Stimulated activated CD8-positive, alpha-beta memory T cell treated with anti-CD3 and anti-CD28 coated beads, Interleukin-7, amount 100 ng/mL, for 1 hour (primary cell): ENCODE results near the gene ZNF625.

Experiments used
- DNase-seq, 2 donors: peaks; one replicate each; pipeline ENCODE4 v3.0.0-alpha.2; 2020; ENCODE audit warnings: low read depth in 2 of 2

Gene ZNF625

DNA sequence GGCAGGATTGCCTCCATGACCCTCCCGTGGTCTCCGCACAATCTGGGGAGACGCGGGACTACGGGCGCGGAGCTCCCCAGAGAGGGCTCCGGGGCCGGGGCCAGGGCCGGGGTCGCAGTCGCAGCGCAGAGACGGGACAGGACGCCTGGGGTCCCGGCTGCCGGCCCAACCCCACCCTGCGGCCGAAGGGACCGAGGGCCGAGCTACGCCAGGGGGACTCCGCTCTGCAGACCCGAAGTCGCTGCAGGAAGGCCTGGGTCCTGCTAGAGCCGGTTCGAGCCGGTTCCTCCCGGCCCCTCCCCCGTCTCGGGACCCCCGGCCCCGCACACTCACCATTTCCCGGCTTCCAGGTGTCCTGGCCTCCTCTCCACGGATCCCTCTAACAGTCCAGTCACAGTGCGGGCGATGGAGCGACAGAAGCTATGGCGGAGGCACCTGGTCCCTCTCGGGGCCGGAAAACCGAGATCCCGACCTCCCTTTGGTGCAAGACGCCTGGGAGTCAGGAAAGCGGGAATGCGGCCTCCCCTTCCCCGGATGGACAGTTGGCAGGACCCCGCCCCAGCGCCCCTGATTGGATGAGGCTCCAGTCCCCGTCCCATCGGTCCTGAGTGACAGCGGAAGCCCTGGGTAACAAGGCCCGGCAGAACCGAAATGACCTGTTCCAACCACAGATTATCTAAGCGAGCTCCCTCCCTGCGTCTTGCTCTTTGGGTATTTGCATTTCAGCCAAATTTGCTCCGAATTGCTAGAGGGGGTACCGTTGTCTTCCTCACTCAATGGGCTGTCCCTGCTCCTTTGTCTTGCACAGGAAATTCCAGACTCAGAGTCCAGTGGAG, at the start of gene ZNF625:
Gene ZNF625, minus strand, starts transcription at position 512 of the 836 bp plus-strand sequence. Its CDS starts 176 bp downstream, at position 336.
- DNase-seq: no peak

DNA sequence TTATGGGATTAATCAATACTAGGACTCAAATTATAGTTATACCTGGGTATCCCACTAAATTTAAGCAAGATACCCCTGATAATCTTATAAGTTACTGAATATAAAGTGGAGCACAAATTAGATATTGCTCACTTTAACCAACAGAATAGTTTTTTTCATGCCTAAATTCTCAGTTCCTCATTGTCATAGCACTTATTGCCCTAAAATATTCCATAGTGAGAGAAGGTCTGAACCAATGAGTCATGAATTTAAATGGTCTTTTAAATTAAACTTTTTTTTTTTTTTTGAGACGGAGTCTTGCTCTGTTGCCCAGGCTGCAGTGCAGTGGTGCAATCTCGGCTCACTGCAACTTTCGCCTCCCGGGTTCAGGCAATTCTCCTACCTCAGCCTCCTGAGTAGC, 48.8 kb upstream of the ZNF625 start:
- no peak for DNase-seq

DNA sequence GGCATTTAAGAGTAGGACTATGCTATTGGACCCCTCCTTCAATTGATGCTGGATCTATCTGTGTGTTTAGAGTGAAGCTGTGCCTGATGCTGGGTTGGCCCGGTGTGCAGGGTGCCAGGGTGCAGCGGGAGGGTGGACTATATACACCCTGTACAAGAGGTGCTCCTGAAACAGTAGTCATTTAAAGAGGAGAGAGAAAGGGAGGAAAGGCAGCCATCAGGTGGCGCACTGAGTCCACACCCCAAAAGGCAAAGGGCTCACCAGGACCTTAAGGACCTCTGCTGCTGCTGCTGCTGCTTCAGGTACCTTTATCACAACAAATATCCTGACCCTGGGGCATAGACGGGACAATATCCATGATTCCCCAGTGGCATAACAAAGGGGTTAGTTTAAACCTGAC, 45.7 kb upstream of the ZNF625 start:
- peak in 1 of 2 donors; percentile 44 for DNase-seq

DNA sequence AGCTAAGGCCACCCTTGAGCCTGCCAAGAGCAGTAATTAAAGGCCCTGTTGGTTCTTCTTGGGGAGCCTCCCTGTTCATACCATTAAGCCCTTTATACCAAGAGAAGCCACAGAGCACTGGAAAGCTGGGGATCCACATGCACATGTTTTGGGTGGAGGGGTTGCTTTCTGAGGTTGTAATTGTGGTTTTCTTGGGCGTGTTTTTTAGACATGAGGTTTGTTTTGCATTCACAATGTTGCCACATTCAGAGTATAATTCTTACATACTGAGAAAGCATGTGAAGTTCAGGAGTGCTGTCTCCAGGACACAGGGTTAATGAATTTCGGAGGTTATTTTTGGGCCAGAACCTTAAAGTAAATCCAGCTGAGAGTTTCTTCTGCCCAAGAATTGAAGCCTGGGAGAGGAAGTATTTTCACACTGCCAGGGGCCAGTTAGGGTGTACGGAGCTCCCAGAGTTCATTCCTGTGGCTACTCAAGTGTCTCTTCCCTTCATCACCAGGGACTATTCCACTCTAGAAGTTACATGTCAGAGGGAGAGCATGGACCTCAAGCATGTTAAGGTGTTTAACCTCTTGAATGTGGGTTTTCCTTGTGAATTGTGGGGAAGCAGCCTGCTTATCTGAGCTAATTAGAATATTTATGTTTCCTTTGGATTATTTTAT, 43.4 kb upstream of the ZNF625 start:
- no peak for DNase-seq

DNA sequence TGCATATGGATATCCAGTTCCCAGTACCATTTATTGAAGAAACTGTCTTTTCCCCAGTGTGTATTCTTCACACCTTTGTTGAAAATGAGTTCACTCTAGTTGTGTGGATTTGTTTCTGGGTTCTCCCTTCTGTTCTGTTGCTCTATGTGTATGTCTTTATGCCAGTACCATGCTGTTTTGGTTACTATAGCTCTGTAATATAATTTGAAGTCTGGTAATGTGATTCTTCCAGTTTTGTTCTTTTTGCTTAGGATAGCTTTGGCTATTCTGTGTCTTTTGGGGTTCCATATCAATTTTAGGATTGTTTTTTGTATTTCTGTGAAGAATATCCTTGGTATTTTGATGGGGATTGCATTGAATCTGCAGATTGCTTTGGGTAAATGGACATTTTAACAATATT, 41.6 kb upstream of the ZNF625 start:
- no peak for DNase-seq

DNA sequence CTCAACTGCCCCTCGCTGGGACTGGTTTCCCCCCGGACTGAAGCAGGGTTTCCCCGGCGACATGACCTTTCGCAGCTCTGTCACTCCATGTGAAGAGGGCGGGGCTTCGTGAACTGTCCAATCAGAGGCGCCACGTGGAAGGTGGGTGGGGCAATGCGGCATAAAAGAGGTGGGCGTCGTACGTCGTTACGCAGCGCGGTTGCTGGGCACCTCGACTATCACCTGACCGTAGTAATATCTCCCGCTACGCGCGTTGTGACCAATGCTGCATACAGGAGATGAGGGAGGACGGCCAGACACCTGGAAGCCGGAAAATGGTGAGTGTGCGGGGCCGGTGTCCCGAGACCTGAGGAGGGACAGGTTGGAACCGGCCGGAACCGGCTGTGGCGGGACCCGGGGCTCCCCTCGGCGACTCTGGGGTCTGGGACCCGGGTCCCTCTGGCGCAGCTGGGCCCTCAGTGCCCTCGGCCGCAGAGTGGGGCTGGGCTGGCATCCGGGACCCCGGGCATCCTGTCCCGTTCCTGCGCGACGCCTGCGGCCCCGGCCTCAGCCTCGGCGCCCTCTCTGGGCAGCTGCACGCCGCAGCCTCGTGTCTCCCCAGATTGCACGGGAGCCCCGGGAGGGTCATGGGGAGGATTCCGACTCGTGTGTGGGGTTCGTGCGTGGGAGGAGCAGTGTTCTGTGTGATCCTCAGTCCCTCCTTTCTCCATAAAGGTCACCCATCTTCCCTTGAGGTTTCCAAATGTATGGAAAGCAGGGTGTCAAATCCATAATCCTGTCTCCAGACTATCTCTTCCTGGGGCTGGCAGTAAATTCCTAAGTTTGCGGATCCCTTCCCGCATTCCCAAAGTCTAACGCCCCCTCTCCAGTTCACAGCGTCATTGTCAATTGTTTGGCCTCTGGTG, 38.5 kb upstream of the ZNF625 start:
- peak; percentile 41 to 55 for DNase-seq

DNA sequence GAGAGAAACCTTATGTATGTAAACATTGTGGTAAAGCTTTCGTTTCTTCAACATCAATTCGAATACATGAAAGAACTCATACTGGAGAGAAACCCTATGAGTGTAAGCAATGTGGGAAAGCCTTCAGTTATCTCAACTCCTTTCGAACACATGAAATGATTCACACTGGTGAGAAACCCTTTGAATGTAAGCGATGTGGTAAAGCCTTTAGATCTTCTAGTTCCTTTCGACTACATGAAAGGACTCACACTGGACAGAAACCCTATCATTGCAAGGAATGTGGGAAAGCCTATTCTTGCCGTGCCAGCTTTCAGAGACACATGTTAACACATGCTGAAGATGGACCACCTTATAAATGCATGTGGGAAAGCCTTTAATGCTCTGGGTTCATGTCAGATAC, 31.1 kb upstream of the ZNF625 start:
- no peak for DNase-seq

DNA sequence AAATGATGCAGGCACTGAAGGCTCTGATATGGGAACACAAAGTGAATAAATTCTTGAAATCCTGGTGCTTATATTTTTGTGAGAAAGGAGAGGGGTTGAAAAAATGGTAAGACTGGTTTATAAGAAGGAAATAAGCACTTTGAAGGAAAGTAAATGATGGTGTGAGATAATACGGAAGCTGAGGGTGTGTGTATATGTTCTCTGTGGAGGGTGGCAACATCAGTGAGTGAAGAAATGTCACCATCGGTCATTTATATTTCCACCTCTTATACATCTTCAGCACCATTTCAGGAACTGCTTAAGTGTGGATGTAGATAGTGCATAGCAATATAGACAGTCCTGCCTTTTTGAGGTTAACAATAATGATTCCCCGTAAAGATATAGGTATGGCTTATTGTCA, 23.8 kb upstream of the ZNF625 start:
- DNase-seq: no peak

DNA sequence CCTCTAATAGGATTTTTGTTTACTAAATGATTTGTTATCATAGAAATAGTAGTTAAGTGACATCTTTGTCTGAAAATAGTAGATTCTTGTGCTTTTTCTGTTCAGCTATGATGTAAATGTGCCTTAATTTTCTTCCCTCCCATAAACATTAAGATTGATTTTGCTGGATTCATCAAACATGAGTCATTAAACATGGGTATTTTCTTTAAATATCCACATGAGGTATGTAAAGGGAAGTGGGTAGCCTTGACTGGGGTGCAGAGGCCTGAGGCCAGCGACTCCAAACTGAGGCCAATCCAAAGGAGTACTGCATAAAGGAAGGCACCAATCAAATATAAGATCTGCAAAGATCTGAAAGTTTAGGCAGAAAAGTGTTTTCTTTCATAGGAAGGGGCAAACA, 10.1 kb upstream of the ZNF625 start:
- DNase-seq: no peak

DNA sequence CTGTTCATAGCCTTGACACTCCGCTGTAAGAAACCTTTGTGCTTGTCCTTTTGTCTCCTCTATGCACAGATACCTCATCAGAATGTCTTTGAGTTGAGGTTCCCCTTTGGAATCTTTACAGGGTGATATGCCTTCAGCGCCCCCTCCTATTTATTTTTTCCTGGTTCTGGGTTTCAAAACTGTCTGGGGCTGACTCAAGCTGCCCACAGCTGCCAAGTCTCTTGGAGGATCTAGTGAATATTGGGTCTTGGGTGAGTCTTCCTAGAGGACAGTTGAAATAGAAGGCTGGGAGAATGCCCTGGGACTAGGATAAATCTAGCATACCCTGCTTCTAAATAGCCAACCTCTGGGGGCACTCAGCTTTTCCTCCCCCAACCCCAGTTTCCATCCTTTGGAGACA, 7.3 kb upstream of the ZNF625 start:
- no peak for DNase-seq

DNA sequence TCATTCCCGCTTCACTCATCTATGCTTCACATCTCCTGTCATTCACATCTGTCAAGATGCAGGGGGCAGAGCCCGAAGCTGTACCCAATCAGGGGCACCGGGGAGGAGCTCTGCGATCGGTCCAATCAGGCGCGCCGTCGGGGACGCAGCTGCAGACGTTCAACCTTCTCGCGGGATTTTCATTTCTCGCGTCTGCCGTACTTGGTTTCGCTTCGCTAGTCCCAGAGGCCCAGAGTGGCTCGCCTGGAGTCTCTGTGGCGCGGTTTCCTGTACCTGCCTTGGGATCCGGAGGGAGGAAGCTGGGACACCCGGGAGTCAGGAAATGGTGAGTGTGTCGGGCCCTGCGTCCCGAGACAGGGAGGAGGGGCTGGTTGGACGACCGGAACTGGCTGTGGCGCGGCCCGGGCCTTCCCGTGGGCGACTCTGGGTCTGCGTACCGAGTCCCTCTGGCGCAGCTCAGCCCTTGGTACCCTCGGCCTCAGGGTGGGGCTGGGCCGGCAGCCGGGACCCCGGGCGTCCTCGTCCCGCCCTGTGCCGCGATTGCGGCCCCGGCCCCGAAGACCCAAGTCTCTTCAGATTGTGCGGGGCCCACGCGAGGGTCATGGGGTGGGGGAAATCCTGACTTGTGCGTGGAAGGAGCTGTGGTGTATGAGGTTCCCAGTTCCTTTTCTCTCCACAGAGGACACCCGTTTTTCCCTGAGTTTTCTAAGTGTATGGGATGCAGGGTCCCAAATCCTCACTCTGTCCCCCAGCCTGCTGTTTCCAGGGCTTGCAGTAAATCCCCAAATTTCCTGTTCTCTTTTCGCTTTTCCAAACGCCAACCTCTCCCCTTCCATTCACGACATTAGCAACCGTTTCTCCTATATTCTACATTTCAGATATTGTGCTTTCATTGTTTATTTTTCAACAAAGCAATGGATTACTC, 6.6 kb upstream of the ZNF625 start, which contains the start of gene ZNF136:
Gene ZNF136, plus strand, starts transcription at position 215 of the 925 bp plus-strand sequence. Its CDS starts 108 bp downstream, at position 323.
- peak; percentile 82 to 85 for DNase-seq

DNA sequence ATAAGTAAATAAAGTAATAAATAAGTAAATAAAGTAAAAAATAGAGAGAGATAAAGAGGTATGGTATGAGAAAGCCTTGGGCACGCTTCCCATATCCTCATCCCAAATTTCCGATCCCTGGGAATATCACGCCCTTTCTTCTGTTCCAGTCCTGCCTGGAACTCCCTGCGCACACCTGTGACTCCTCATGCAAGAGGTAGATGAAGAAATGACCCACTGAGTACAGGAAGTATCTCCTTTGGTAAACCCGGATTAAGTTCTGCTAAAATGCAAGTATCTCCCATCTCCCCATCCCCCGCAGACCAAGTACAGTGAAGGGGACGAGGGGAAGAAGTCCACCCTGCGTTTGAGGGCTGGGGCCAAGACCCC, 6.0 kb upstream of the ZNF625 start:
- no peak for DNase-seq

DNA sequence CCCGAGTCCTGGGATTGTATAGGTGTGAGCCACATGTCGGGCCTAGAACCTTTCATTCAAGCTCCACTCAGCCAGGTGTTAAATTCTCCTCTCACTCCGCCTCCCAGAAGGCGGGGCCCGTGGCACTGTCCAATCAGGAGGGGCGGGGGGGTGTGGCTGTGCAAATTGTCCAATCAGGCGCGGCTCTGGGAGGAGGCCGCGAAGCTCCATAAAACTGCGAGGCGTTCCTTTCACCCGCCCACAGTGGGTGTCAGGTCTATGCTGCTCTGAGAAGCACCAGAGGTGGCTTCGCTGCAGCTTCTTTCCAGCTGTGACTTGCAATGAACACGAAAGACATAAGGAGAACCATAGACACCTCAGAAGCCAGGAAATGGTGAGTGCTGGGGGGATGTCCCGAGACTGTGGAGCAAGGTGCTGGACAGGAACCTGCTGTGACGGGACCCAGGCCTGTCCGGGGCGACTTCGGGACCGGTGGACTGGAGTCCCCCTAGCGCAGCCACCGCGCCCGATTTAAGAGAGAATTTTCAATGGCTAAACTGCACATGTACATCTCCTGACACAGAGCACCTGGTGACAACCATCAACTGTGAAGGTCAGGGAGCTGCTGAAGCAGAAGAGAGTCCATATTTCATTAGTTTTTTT, 3.4 kb upstream of the ZNF625 start:
- no peak for DNase-seq

DNA sequence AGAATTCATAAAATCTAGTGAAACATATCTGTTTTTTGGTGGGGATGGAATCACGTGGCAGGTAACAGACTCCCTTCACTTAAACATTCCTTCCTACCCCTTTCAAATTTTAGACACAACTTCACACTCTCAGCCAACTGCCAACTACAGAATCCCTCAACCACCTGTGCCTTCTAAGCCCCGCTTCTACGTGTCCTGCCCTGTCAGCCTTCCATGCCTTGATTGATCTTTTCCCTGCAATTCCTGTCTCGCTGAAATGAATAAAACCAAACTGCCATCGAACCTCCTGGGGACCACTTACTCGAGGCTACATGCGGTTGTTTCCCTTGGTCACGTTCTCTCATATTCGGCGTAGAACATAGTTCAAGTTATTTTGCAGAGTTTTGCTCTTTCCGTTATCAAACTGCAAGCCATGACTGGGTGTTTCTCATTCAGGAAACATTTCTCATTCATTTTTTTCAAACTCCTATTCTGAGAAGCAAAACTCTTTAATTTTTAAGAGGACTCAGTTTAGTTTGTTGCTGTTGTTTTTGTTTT, 1.1 kb downstream of the ZNF625 start:
- DNase-seq: no peak

DNA sequence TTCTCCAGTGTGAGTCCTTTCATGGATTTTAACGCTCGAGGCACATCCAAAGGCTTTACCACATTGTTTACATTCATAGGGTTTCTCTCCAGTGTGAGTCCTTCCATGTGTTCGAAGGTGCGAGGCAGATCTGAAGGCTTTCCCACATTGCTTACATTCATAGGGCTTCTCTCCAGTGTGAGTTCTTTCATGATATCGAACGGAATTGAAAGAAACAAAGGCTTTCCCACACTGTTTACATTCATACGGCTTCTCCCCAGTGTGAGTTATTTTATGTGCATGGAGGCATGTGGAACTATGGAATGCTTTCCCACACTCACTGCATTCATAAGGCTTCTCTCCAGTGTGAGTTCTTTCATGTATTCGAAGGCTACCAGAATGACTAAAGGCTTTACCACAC, 11.2 kb downstream of the ZNF625 start:
- DNase-seq: no peak

DNA sequence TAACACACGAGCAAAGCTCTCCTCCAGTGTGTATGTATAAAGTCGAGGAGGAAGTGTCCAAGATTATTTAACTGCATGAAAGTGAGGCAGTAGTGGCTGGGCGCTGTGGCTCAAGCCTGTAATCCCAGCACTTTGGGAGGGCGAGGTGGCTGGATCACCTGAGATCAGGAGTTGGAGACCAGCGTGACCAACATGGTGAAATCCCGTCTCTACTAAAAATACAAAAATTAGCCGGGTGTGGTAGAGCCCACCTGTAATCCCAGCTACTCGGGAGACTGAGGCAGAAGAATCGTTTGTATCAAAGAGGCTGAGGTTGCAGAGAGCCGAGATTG, 15.2 kb downstream of the ZNF625 start:
- DNase-seq: no peak

DNA sequence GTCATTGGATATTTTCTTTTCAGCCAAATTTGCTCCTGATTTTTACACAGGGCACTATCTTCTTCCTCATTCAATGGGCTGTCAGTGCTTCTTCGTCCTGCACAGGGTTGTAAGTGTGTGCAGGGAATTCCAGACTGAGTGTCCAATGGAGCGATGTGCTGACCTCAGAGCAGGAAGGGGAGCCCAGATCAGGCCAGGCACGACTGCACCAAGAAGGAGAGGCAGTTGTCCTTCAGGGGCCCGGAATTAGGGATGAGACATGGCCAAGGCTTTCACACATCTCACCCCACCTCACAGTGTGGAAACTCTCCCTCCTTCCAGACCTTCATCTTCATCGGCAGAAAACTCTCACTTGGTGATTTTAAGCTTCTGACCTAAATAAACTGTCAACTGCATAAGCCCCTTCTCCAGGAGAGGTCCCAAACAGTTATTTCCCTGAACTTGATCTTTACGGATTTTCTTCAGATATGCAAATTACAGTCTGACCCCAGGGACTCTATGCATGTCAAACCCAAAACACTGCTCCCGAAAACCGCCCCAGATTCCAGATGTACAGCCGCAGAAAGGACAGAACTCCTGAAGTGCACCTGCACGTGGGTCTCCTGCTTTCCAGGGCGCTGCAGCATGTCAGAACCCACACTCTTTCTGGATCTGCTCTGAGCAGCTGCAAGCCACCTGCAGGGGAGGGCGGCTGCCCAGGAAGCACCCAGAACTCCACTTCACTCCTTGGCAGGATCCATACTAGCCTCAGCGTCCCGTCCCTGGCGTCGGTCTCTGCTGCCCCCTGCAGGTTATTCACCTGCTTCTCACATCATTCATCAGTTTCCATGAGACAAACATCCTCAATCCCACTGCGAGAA, 15.8 kb downstream of the ZNF625 start:
- DNase-seq: peak; percentile 68 to 80

DNA sequence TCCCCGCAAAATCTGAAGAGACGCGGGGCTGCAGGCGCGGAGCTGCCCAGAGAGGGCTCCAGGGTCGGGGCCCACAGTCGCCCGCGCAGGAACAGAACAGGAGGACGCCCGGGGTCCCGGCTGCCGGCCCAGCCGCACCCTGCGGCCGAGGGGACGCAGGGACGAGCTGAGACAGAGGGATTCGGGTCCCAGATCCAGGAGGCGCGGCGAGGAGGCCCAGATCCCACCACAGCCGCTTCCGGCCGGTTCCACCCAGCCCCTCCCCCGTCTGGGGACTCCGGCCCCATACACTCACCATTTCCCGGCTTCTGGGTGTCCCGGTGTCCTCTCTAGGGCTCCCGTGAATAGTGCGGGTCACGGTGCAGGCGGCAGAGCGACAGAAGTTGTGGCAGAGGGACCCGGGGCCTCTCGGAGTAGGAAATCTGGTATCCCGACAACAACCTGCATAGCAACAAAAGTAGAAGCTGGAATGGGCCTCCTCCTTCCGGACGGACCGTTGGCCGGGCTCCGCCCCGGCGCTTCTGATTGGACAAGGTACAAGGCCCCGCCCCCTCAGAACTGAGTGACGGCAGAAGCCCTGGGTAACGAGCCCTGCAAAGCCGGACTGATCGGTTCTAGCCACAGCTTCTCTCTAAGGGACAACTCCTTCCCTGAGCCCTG, 16.5 kb downstream of the ZNF625 start, which contains the start of gene ZNF20:
Gene ZNF20, minus strand, starts transcription at position 466 of the 660 bp plus-strand sequence. Its CDS starts 168 bp downstream, at position 298.
- peak; percentile 68 to 82 for DNase-seq

DNA sequence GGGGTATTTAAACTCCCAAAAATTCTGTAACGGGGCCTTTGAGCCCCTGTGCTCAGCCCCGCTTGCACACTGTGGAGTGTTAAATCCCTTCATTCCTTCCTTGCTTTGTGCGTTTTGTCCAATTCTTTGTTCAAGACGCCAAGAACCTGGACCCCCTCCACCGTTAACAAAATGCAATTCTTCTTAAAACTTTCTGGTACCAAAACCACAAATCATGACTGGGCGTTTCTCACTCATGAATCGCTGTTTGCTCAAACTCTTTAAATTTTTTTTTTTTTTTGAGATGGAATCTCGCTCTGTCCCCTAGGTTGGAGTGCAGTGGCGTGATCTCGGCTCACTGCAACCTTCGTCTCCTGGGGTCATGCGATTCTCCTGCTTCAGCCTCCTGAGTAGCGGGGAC, 17.3 kb downstream of the ZNF625 start:
- no peak for DNase-seq
